Measurements from ENCODE around the gene ITPR3.

The ITPR3 gene

DNA sequence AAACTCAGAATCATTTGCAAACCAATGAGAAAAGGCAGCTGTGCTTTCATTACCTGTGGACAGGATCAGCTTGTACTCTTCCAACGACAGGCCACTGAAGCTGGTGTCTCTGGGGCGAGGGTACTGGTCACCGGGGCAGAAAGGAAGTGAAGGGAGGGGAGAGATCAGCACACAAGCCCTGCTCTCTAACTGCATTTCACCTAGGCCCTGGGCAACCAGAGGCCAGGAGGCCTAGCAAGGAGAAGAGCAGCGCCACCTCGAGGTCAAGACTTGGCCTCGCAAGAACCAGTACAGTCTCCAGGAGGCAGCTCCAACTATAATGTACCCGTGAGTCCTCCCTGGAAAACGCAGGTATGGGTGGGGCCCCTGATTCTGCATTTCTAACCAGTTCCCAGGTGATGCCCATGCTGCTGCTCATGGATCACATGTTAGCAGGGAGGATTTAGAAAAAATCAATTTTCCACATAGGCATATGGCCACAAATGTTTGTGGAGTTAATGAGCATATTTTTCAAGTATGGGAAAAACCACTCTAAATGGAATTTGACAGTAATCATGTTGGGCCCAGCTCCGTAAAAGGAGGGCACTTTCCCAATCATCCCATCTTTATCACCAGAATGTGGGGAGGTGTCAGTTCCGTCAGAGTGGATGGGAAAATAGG is 79.4 kb downstream of the ITPR3 start:
- no peaks in the 10 kb centered on the region for H3K27me3 ChIP-seq (replicated peaks; ENCODE audit: control insufficient read depth, insufficient read depth, low read length)
- H3K4me3 ChIP-seq (replicated peaks; ENCODE audit: low read depth, low read length) = no peak overlapping the region
- TF ChIP-seq, protein P1, sequence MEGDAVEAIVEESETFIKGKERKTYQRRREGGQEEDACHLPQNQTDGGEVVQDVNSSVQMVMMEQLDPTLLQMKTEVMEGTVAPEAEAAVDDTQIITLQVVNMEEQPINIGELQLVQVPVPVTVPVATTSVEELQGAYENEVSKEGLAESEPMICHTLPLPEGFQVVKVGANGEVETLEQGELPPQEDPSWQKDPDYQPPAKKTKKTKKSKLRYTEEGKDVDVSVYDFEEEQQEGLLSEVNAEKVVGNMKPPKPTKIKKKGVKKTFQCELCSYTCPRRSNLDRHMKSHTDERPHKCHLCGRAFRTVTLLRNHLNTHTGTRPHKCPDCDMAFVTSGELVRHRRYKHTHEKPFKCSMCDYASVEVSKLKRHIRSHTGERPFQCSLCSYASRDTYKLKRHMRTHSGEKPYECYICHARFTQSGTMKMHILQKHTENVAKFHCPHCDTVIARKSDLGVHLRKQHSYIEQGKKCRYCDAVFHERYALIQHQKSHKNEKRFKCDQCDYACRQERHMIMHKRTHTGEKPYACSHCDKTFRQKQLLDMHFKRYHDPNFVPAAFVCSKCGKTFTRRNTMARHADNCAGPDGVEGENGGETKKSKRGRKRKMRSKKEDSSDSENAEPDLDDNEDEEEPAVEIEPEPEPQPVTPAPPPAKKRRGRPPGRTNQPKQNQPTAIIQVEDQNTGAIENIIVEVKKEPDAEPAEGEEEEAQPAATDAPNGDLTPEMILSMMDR (IDR thresholded peaks at IDR 0.05; ENCODE audit: insufficient read depth, low read length, poor library complexity, severe bottlenecking) = peak; percentile 87
- H3K36me3 ChIP-seq (ENCODE audit: control insufficient read depth, insufficient read depth, low read length) = peaks cover 13% of the 10 kb centered on the region
- peak; percentile 43 for DNase-seq (ENCODE audit: extremely low read depth, insufficient read length)

DNA sequence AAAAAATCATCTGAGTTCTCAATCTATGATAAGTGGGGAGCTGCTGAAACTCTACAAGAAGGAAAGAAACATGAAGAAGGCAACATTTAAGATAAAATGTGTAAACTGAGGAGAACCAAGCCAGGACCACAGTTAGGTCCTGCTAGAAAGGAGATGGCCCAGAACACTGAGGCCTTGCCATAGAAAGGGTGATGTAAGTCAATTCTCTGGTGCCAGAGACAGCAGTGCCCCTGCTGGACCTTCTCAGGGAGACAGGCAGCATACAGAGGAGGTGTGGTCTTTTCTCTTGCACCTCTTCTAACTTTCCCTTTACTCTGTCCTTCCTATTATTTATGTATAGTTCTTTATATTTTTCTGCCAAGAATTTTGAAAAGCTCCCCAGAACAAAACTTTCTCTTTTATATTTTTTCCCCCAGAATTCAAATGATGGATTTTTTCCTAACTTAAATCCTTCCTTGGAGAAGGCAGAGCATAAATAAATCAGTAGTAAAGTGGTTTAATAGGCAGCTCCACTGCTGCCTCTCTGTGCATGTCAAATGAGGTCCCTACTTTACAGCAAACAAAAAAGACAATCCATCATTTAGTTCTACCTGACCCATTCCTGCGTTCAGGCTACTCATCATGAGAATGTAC is 81.3 kb downstream of the ITPR3 start:
- DNase-seq (ENCODE audit: extremely low read depth, insufficient read length) = no peak
- Histone ChIP-seq H3K4me3 (replicated peaks; ENCODE audit: low read depth, low read length) (no peak overlapping the region), H3K36me3 (ENCODE audit: control insufficient read depth, insufficient read depth, low read length) (peaks cover 5% of the 10 kb centered on the region), H3K27me3 (replicated peaks; ENCODE audit: control insufficient read depth, insufficient read depth, low read length) (no peaks in the 10 kb centered on the region)
- TF ChIP-seq, protein P1 (IDR thresholded peaks at IDR 0.05; ENCODE audit: insufficient read depth, low read length, poor library complexity, severe bottlenecking) = peak; percentile 36

- Histone ChIP-seq H3K36me3 (ENCODE audit: control insufficient read depth, insufficient read depth, low read length) (peaks cover 2% of the 10 kb centered on the region), H3K4me3 (replicated peaks; ENCODE audit: low read depth, low read length) (no peak overlapping the region), H3K27me3 (replicated peaks; ENCODE audit: control insufficient read depth, insufficient read depth, low read length) (no peaks in the 10 kb centered on the region)
- no peak for DNase-seq (ENCODE audit: extremely low read depth, insufficient read length)
- TF ChIP-seq, protein P1 (IDR thresholded peaks at IDR 0.05; ENCODE audit: insufficient read depth, low read length, poor library complexity, severe bottlenecking) = no peak
Measured at GRCh38 chr6:33704215-33705066, 83.3 kb downstream of the ITPR3 start.

DNA sequence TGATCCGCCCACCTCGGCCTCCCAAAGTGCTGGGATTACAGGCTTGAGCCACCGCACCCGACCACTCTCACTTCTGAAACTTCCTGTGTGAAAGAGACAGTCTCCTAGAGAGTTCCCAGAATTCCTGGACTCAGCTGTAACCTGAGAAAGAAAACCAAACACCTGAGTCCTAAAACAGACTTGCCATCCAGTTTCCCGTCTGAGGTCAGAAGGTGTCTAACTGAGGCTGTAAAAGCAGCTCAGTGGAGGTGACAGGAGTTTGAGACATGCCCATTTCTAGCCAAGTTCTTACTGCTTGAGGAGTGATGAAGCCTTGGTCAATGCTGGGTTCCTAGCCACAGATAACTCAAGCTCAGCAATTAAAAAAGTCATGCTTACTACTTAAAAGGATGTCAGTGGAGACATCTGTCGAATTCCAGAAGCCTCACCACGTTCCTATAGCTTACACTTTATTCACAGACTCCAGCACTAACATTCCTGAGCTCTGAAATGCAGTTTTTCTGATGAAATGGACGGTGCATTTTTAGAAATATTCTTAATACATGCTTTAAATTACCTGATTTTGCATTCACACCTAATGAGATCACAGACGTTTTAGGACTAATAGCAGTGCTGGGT is 84.3 kb downstream of the ITPR3 start:
- TF ChIP-seq, protein P1 (IDR thresholded peaks at IDR 0.05; ENCODE audit: insufficient read depth, low read length, poor library complexity, severe bottlenecking) = no peak
- Histone ChIP-seq H3K4me3 (replicated peaks; ENCODE audit: low read depth, low read length) (no peak overlapping the region), H3K36me3 (ENCODE audit: control insufficient read depth, insufficient read depth, low read length) (peaks cover 2% of the 10 kb centered on the region), H3K27me3 (replicated peaks; ENCODE audit: control insufficient read depth, insufficient read depth, low read length) (no peaks in the 10 kb centered on the region)
- DNase-seq (ENCODE audit: extremely low read depth, insufficient read length) = no peak

GRCh38 chr6:33705955-33706725 is 85.0 kb downstream of the ITPR3 start:
- no peak for DNase-seq (ENCODE audit: extremely low read depth, insufficient read length)
- no peaks in the 10 kb centered on the region for H3K27me3 ChIP-seq (replicated peaks; ENCODE audit: control insufficient read depth, insufficient read depth, low read length)
- peaks cover 2% of the 10 kb centered on the region for H3K36me3 ChIP-seq (ENCODE audit: control insufficient read depth, insufficient read depth, low read length)
- TF ChIP-seq, protein P1 (IDR thresholded peaks at IDR 0.05; ENCODE audit: insufficient read depth, low read length, poor library complexity, severe bottlenecking) = no peak
- no peak overlapping the region for H3K4me3 ChIP-seq (replicated peaks; ENCODE audit: low read depth, low read length)

All from GM06990 (cell line).